Cardiac fibroblast (primary cell): Measurements from ENCODE around the gene FGD4.

Experiments
- DNase-seq, 2 donors: peaks; one replicate each; pipeline versions ENCODE4 v3.0.0 to v3.0.0-alpha.2; 2010; ENCODE audit warnings: low read depth in 2 of 2
- H3K4me3 ChIP-seq, 2 donors: replicated peaks in 1 of 2; 1 replicate in 1 of 2; 2 replicates in 1 of 2; pipeline ENCODE4 v1.5.1; 2011; ENCODE audit warnings: low read depth in 2 of 2, low read length in 2 of 2, mild to moderate bottlenecking in 2 of 2, moderate library complexity in 1 of 2
- TF ChIP-seq, protein P1 (sequence below): IDR thresholded peaks from one replicate; pipeline ENCODE4 v1.5.1; 2011; ENCODE audit warnings: low read depth, mild to moderate bottlenecking, low read length, inconsistent platforms

The FGD4 gene

DNA sequence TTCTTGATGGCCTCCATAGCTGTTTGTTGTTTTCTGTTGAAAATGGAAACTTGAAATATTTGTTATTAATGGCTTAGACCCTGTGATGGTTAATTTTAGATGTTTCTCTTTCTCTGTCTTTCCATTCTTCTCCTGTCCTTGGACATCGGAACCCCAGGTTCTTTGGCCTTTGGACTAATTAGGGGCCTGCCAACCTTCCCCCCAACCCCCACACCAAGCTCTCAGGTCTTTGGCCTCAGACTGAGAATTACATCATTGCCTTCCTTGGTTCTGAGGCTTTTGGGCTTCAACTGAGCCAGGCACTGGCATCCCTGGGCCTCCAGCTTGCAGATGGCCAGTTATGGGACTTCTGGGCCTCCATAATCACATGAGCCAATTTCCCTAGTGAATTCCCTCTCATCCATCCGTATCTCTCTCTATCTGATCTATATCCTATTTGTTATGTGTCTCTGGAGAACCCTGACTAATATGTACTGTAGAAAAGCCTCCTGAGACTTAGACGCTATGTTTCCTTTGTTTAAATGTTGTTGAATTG is 71.6 kb downstream of the FGD4 start:
- no peak overlapping the region for H3K4me3 ChIP-seq
- TF ChIP-seq, protein P1, sequence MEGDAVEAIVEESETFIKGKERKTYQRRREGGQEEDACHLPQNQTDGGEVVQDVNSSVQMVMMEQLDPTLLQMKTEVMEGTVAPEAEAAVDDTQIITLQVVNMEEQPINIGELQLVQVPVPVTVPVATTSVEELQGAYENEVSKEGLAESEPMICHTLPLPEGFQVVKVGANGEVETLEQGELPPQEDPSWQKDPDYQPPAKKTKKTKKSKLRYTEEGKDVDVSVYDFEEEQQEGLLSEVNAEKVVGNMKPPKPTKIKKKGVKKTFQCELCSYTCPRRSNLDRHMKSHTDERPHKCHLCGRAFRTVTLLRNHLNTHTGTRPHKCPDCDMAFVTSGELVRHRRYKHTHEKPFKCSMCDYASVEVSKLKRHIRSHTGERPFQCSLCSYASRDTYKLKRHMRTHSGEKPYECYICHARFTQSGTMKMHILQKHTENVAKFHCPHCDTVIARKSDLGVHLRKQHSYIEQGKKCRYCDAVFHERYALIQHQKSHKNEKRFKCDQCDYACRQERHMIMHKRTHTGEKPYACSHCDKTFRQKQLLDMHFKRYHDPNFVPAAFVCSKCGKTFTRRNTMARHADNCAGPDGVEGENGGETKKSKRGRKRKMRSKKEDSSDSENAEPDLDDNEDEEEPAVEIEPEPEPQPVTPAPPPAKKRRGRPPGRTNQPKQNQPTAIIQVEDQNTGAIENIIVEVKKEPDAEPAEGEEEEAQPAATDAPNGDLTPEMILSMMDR = no peak
- no peak for DNase-seq

DNA sequence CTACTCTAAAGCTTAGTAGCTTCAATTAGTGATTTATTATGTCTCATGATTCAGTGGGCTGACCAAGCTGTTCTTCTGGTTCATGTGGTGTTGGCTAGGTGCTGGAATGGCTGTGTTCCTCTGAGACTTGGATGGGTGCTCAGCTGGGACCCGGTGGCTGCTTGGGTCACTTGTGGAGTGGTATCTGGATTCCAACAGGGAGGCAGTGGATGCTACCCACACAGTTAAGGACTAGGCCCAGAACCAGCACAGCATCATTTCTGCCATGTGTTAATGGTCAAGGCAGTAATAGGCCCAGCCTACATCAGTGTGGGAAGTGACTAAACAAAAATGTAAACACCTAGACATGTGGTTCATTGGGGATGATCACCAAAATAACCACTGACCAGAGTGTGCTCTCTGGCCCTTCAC is 72.2 kb downstream of the FGD4 start:
- DNase-seq = no peak
- TF ChIP-seq, protein P1 = no peak
- no peak overlapping the region for H3K4me3 ChIP-seq

DNA sequence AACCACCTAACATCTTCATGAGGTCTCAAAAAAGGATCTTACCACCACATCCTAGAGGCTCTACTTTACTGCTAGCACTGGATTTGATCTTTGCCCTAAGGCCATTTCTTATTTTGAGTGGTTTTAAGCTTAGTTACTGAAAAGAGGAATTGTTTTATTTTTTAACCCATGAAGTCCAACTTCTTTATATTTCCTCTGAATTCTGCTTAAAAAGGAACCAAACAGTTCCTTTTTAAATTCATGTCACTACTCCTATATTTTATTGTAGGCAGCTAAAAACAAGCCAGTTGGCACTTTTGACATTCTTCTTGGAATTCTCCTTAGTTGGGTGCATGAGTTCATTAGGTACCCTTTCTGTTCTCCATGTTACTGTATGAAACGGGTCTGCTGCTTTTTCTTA is 76.4 kb downstream of the FGD4 start:
- no peak for DNase-seq
- H3K4me3 ChIP-seq = no peak overlapping the region
- TF ChIP-seq, protein P1 = no peak

- no peak for DNase-seq
- TF ChIP-seq, protein P1 = no peak
Observed at GRCh38 chr12:32476446-32476845, 77.1 kb downstream of the FGD4 start.

GRCh38 chr12:32477714-32478113 is 78.4 kb downstream of the FGD4 start:
- TF ChIP-seq, protein P1 = no peak
- DNase-seq = peak in 1 of 2 donors; percentile 19
- no peak overlapping the region for H3K4me3 ChIP-seq

More at GRCh38 chr12:32476446-32476845, 77.1 kb downstream of the FGD4 start:
- H3K4me3 ChIP-seq = no peak overlapping the region

GRCh38 chr12:32478166-32478565 is 78.8 kb downstream of the FGD4 start:
- no peak for DNase-seq
- no peak overlapping the region for H3K4me3 ChIP-seq
- TF ChIP-seq, protein P1 = no peak
